ENCODE data around the gene RET.

The RET gene

GRCh38 chr10:43082746-43083145, 5.9 kb downstream of the RET start:
- no peak for DNase-seq (ENCODE audit: low spot score)
- TF ChIP-seq CTCF (IDR thresholded peaks at IDR 0.05; ENCODE audit: extremely low read depth, missing control alignments), result no peak

- no peak for TF ChIP-seq CTCF (IDR thresholded peaks at IDR 0.05; ENCODE audit: extremely low read depth, missing control alignments)
- DNase-seq (ENCODE audit: low spot score), result no peak
Measured at GRCh38 chr10:43083764-43084163, 6.9 kb downstream of the RET start.

GRCh38 chr10:43084812-43085211, 7.9 kb downstream of the RET start:
- no peak for DNase-seq (ENCODE audit: low spot score)
- no peak for TF ChIP-seq CTCF (IDR thresholded peaks at IDR 0.05; ENCODE audit: extremely low read depth, missing control alignments)

GRCh38 chr10:43086321-43086942, 9.6 kb downstream of the RET start:
- no peak for TF ChIP-seq CTCF (IDR thresholded peaks at IDR 0.05; ENCODE audit: extremely low read depth, missing control alignments)
- no peak for DNase-seq (ENCODE audit: low spot score)

GRCh38 chr10:43089519-43089918, 12.7 kb downstream of the RET start:
- no peak for TF ChIP-seq CTCF (IDR thresholded peaks at IDR 0.05; ENCODE audit: extremely low read depth, missing control alignments)
- DNase-seq (ENCODE audit: low spot score), result no peak

- DNase-seq (ENCODE audit: low spot score), result no peak
- no peak for TF ChIP-seq CTCF (IDR thresholded peaks at IDR 0.05; ENCODE audit: extremely low read depth, missing control alignments)
Measured at GRCh38 chr10:43090188-43090587, 13.3 kb downstream of the RET start.

- DNase-seq (ENCODE audit: low spot score), result no peak
- no peak for TF ChIP-seq CTCF (IDR thresholded peaks at IDR 0.05; ENCODE audit: extremely low read depth, missing control alignments)
Measured at GRCh38 chr10:43090664-43091063, 13.8 kb downstream of the RET start.

All from GM20000 (cell line).